ENCODE data around the gene SV2C. TPM values are rescaled to one million over a fixed set of nuclear protein-coding genes. Genes with fewer than 3 reads are reported as not detected.

Gene SV2C
- total and polyA plus RNA-seq, 7 donors: 0.31 to 0.71 (median 0.55) TPM; not detected in 2

GRCh38 chr5:76388236-76388635, 305.1 kb downstream of the SV2C start:
- intact Hi-C loops (cut with DNase I): no loop called here
- Histone ChIP-seq H3K36me3 (no peaks in the 10 kb centered on the region), H3K27me3 (no peaks in the 10 kb centered on the region), H3K27ac (no peak overlapping the region), H3K4me1 (no peaks in the 10 kb centered on the region), H3K9me3 (no peaks in the 10 kb centered on the region), H3K4me3 (no peak overlapping the region)
- DNase-seq: no peak
- TF ChIP-seq CTCF (IDR thresholded peaks at IDR 0.05) (no peak), POLR2AphosphoS5 (IDR thresholded peaks at IDR 0.05) (no peak), POLR2A (IDR thresholded peaks at IDR 0.05) (no peak), EP300 (IDR thresholded peaks at IDR 0.05) (no peak)
- WGBS, 2 donors: 18 to 66% methylated on average over 1 of the region's 1 CpG

- WGBS, 2 donors: 87 to 90% methylated on average over 11 of the region's 11 CpGs
- no peak overlapping the region for H3K4me3 ChIP-seq
- no peaks in the 10 kb centered on the region for H3K4me1 ChIP-seq
- no peak for TF ChIP-seq POLR2AphosphoS5 (IDR thresholded peaks at IDR 0.05)
- TF ChIP-seq CTCF (IDR thresholded peaks at IDR 0.05): no peak
- TF ChIP-seq EP300 (IDR thresholded peaks at IDR 0.05): no peak
- TF ChIP-seq POLR2A (IDR thresholded peaks at IDR 0.05): no peak
- no peak for DNase-seq
- no peak overlapping the region for H3K27ac ChIP-seq
- no peaks in the 10 kb centered on the region for H3K27me3 ChIP-seq
- no peaks in the 10 kb centered on the region for H3K36me3 ChIP-seq
- intact Hi-C loops (cut with DNase I): no loop called here
- H3K9me3 ChIP-seq: no peaks in the 10 kb centered on the region
These were observed 305.8 kb downstream of the SV2C start for GRCh38 chr5:76388791-76389512.

- DNase-seq: no peak
- TF ChIP-seq EP300 (IDR thresholded peaks at IDR 0.05): no peak
- no peak for TF ChIP-seq POLR2A (IDR thresholded peaks at IDR 0.05)
- TF ChIP-seq POLR2AphosphoS5 (IDR thresholded peaks at IDR 0.05): no peak
- TF ChIP-seq CTCF (IDR thresholded peaks at IDR 0.05): no peak
These were observed 306.5 kb downstream of the SV2C start for GRCh38 chr5:76389513-76390154.

GRCh38 chr5:76391014-76391413, 307.8 kb downstream of the SV2C start:
- Histone ChIP-seq H3K9me3 (no peaks in the 10 kb centered on the region), H3K36me3 (no peaks in the 10 kb centered on the region), H3K4me1 (no peaks in the 10 kb centered on the region), H3K4me3 (no peak overlapping the region), H3K27ac (no peak overlapping the region), H3K27me3 (no peaks in the 10 kb centered on the region)
- intact Hi-C loops (cut with DNase I): no loop called here
- WGBS, 2 donors: 63 to 85% methylated on average over 9 of the region's 9 CpGs
- no peak for DNase-seq
- TF ChIP-seq CTCF (IDR thresholded peaks at IDR 0.05): no peak
- no peak for TF ChIP-seq POLR2AphosphoS5 (IDR thresholded peaks at IDR 0.05)

More at GRCh38 chr5:76389513-76390154, 306.5 kb downstream of the SV2C start:
- Histone ChIP-seq H3K4me1 (no peaks in the 10 kb centered on the region), H3K4me3 (no peak overlapping the region), H3K27ac (no peak overlapping the region), H3K9me3 (no peaks in the 10 kb centered on the region), H3K27me3 (no peaks in the 10 kb centered on the region), H3K36me3 (no peaks in the 10 kb centered on the region)
- WGBS, 2 donors: 83 to 90% methylated on average over 13 of the region's 13 CpGs
- intact Hi-C loops (cut with DNase I): no loop called here

All from sigmoid colon (tissue), 7 donors.